H1 (cell line): ENCODE data around the gene CLIP4. TPM values are rescaled to one million over a fixed set of nuclear protein-coding genes. Genes with fewer than 3 reads are reported as not detected.
A peak's percentile ranks its signal among the peaks of the same experiment; 100 is the strongest.

Experiments used
- CTCF ChIA-PET: fragments of 300-600 bp; sonication (Branson Sonifier 250); formaldehyde crosslinking; loops from one replicate; lab custom pipeline; 2021; ENCODE audit not compliant: partially characterized antibody; lab: Charles Lee
- POLR2A ChIA-PET: fragments of 300-600 bp; sonication (Branson Sonifier 250); formaldehyde crosslinking; loops from one replicate; lab custom pipeline; 2021; ENCODE audit warnings: inconsistent platforms; ENCODE audit not compliant: partially characterized antibody; lab: Charles Lee
- DNase-seq, 2 experiments: peaks; one replicate each; pipeline versions ENCODE4 v3.0.0 to v3.0.0-alpha.2; 2010 to 2022; ENCODE audit warnings: low spot score in 2 of 2, low read depth in 1 of 2, mixed read lengths in 1 of 2
- FAIRE-seq: peaks from 2 replicates; lab custom pipeline; 2011; peaks lifted over from hg19 to GRCh38; lab: Jason Lieb, UNC
- H2AFZ ChIP-seq: 2 replicates; pipeline ENCODE4 v1.8.1; 2012; ENCODE audit warnings: low read length, inconsistent platforms
- H2AK5ac ChIP-seq: 2 replicates; pipeline ENCODE4 v1.6.1; 2013; ENCODE audit warnings: low read depth, low read length
- H2BK120ac ChIP-seq: replicated peaks from 2 replicates; pipeline ENCODE3; 2013; ENCODE audit warnings: low read depth, low read length, inconsistent platforms
- H2BK12ac ChIP-seq: 2 replicates; pipeline ENCODE4 v1.6.1; 2013; ENCODE audit warnings: low read depth, low read length
- H2BK15ac ChIP-seq: 2 replicates; pipeline ENCODE4 v1.6.1; 2013; ENCODE audit warnings: low read length
- H2BK20ac ChIP-seq: 2 replicates; pipeline ENCODE4 v1.6.1; 2013; ENCODE audit warnings: low read length
- H2BK5ac ChIP-seq: 2 replicates; pipeline ENCODE4 v1.6.1; 2013; ENCODE audit warnings: low read depth, low read length
- H3K14ac ChIP-seq: 2 replicates; pipeline ENCODE4 v1.6.1; 2013; ENCODE audit warnings: inconsistent platforms; ENCODE audit not compliant: insufficient read length
- H3K18ac ChIP-seq: 2 replicates; pipeline ENCODE4 v1.6.1; 2013; ENCODE audit warnings: low read length; ENCODE audit errors: extremely low read depth
- H3K23ac ChIP-seq: 2 replicates; pipeline ENCODE4 v1.6.1; 2013; ENCODE audit warnings: inconsistent platforms; ENCODE audit not compliant: insufficient read length
- H3K23me2 ChIP-seq: 2 replicates; pipeline ENCODE4 v1.6.1; 2013; ENCODE audit warnings: low read depth, low read length
- H3K27ac ChIP-seq: 2 replicates; pipeline ENCODE4 v1.6.1; 2011; ENCODE audit warnings: low read depth, low read length, inconsistent platforms
- H3K27me3 ChIP-seq, 4 experiments: replicated peaks in 1 of 4; 1 replicate in 1 of 4; 2 replicates in 3 of 4; pipeline versions ENCODE4 v1.6.1 to v1.8.1; 2011 to 2013; ENCODE audit warnings: low read length in 3 of 4, mild to moderate bottlenecking in 3 of 4, inconsistent platforms in 2 of 4, mixed read lengths in 2 of 4, moderate library complexity in 1 of 4; ENCODE audit not compliant: control insufficient read depth in 3 of 4, insufficient read depth in 3 of 4; ENCODE audit errors: extremely low read depth in 1 of 4
- H3K36me3 ChIP-seq, 4 experiments: 2 replicates each; pipeline versions ENCODE4 v1.6.1 to v1.8.1; 2011 to 2013; ENCODE audit warnings: mild to moderate bottlenecking in 4 of 4, low read length in 3 of 4, moderate library complexity in 2 of 4, control low read depth in 1 of 4, inconsistent platforms in 1 of 4; ENCODE audit not compliant: insufficient read depth in 4 of 4, control insufficient read depth in 2 of 4
- H3K4ac ChIP-seq: replicated peaks from 2 replicates; pipeline ENCODE3; 2013; ENCODE audit warnings: low read length, low read depth, mixed read lengths, inconsistent platforms; ENCODE audit not compliant: insufficient read length
- H3K4me1 ChIP-seq, 4 experiments: replicated peaks in 1 of 4; 1 replicate in 1 of 4; 2 replicates in 3 of 4; pipeline versions ENCODE4 v1.6.1 to v1.8.1; 2011 to 2013; ENCODE audit warnings: low read length in 3 of 4, inconsistent platforms in 2 of 4, mixed read lengths in 1 of 4; ENCODE audit not compliant: insufficient read depth in 4 of 4, control insufficient read depth in 3 of 4
- H3K4me2 ChIP-seq, 2 experiments: 2 replicates each; pipeline versions ENCODE4 v1.6.1 to v1.8.1; 2011 to 2013; ENCODE audit warnings: low read depth in 2 of 2, low read length in 2 of 2, control low read depth in 1 of 2, inconsistent platforms in 1 of 2, mild to moderate bottlenecking in 1 of 2; ENCODE audit not compliant: insufficient read depth in 1 of 2
- H3K4me3 ChIP-seq, 4 experiments: fragments of 200-600, 300-600 bp in 1 of 4; sonication (generic), shearing (Covaris generic), sonication (Bioruptor Twin) in 1 of 4; 2 replicates each; pipeline versions ENCODE4 v1.5.1 to v1.8.1; 2011 to 2016; ENCODE audit warnings: low read length in 4 of 4, low read depth in 3 of 4, control low read depth in 2 of 4, inconsistent platforms in 2 of 4, mild to moderate bottlenecking in 2 of 4, mixed read lengths in 1 of 4, moderate library complexity in 1 of 4; ENCODE audit not compliant: insufficient read depth in 2 of 4; ENCODE audit errors: extremely low read depth in 1 of 4
- H3K56ac ChIP-seq: replicated peaks from 2 replicates; pipeline ENCODE3; 2013; ENCODE audit warnings: low read depth, mild to moderate bottlenecking, mixed read lengths, low read length, inconsistent platforms; ENCODE audit not compliant: insufficient read length
- H3K79me1 ChIP-seq: 2 replicates; pipeline ENCODE4 v1.6.1; 2013; ENCODE audit warnings: low read depth, low read length, control low read depth
- H3K79me2 ChIP-seq, 2 experiments: 2 replicates each; pipeline versions ENCODE4 v1.6.1 to v1.8.1; 2012 to 2013; ENCODE audit warnings: low read length in 2 of 2, mild to moderate bottlenecking in 2 of 2, inconsistent platforms in 1 of 2; ENCODE audit not compliant: insufficient read depth in 2 of 2, control insufficient read depth in 1 of 2
- H3K9ac ChIP-seq, 4 experiments: replicated peaks in 1 of 4; 1 replicate in 1 of 4; 2 replicates in 3 of 4; pipeline versions ENCODE4 v1.6.1 to v1.8.1; 2011 to 2013; ENCODE audit warnings: low read depth in 3 of 4, low read length in 3 of 4, control low read depth in 2 of 4, mild to moderate bottlenecking in 2 of 4, moderate library complexity in 2 of 4, inconsistent platforms in 1 of 4; ENCODE audit errors: extremely low read depth in 1 of 4
- H3K9me3 ChIP-seq, 2 experiments: 2 replicates each; pipeline versions ENCODE4 v1.6.1 to v1.8.1; 2012 to 2013; ENCODE audit warnings: mild to moderate bottlenecking in 2 of 2, moderate library complexity in 2 of 2, control low read depth in 1 of 2, inconsistent platforms in 1 of 2, low read depth in 1 of 2, low read length in 1 of 2, mixed read lengths in 1 of 2; ENCODE audit not compliant: insufficient read depth in 2 of 2
- H4K20me1 ChIP-seq, 2 experiments: replicated peaks in 1 of 2; 2 replicates each; pipeline versions ENCODE3 to v1.8.1; 2011 to 2013; ENCODE audit warnings: inconsistent platforms in 2 of 2, low read length in 2 of 2, mild to moderate bottlenecking in 1 of 2; ENCODE audit not compliant: insufficient read depth in 2 of 2, control insufficient read depth in 1 of 2
- H4K5ac ChIP-seq: 2 replicates; pipeline ENCODE4 v1.6.1; 2013; ENCODE audit warnings: low read length, low read depth, mixed read lengths, inconsistent platforms; ENCODE audit not compliant: insufficient read length
- H4K8ac ChIP-seq: 2 replicates; pipeline ENCODE4 v1.8.0; 2013; ENCODE audit warnings: mild to moderate bottlenecking, moderate library complexity, low read length, inconsistent platforms; ENCODE audit not compliant: insufficient read depth; ENCODE audit errors: extremely low read depth
- H4K91ac ChIP-seq: replicated peaks from 2 replicates; pipeline ENCODE3; 2013; ENCODE audit warnings: low read length, mixed read lengths, inconsistent platforms; ENCODE audit not compliant: insufficient read length
- EP300 ChIP-seq, 2 experiments: IDR thresholded peaks; 1 replicate in 1 of 2; 2 replicates in 1 of 2; pipeline ENCODE4 v1.6.1; 2011 to 2012; ENCODE audit warnings: low read depth in 2 of 2, low read length in 2 of 2, mild to moderate bottlenecking in 2 of 2, borderline replicate concordance in 1 of 2, inconsistent platforms in 1 of 2, moderate library complexity in 1 of 2
- GABPA ChIP-seq: IDR thresholded peaks from 2 replicates; pipeline ENCODE4 v1.6.1; 2011; ENCODE audit warnings: mild to moderate bottlenecking, low read length, moderate library complexity, borderline replicate concordance; ENCODE audit not compliant: insufficient read depth
- POU5F1 ChIP-seq: IDR thresholded peaks from 2 replicates; pipeline ENCODE4 v1.6.1; 2011; ENCODE audit warnings: low read depth, mild to moderate bottlenecking, low read length, moderate library complexity
- RAD21 ChIP-seq, 2 experiments: IDR thresholded peaks in 1 of 2; conservative IDR thresholded peaks in 1 of 2; 2 replicates each; pipeline ENCODE4 v1.6.1; 2011; ENCODE audit warnings: low read depth in 2 of 2, low read length in 2 of 2, improper control_type of control experiment in 1 of 2, inconsistent platforms in 1 of 2, mild to moderate bottlenecking in 1 of 2, moderate library complexity in 1 of 2
- YY1 ChIP-seq: IDR thresholded peaks from 2 replicates; pipeline ENCODE4 v1.6.1; 2011; ENCODE audit warnings: low read depth, mild to moderate bottlenecking, low read length
- WGBS, 2 experiments: shearing (Covaris generic) in 1 of 2; methylation state at CpG; one replicate each; pipeline versions ENCODE4 v1.1.6 to v1.1.7; 2013 to 2015; ENCODE audit warnings: low lambda C conversion rate in 2 of 2, mixed read lengths in 2 of 2, inconsistent platforms in 1 of 2, low coverage in 1 of 2, missing lambda C conversion rate in 1 of 2; ENCODE audit not compliant: insufficient replicate concordance in 2 of 2, insufficient coverage in 1 of 2, insufficient read length in 1 of 2; ENCODE audit errors: extremely low coverage in 1 of 2, missing lambda C conversion rate in 1 of 2; 5-methylcytosine and 5-hydroxymethylcytosine counted together
- polyA plus RNA-seq, 7 experiments: library from polyadenylated mRNA; depleted of rRNA in 3 of 7; stranded (reverse) in 5 of 7; unstranded in 2 of 7; fragments of >200 nt in 5 of 7; fragments of 200-250 nt in 2 of 7; gene quantifications; 1 replicate in 5 of 7; 2 replicates in 1 of 7; 4 replicates in 1 of 7; pipeline versions ENCODE4 v1.2.1 to v1.2.3, GENCODE V29; 2011 to 2013; ENCODE audit warnings: missing spikeins in 2 of 7, mixed read lengths in 2 of 7
- total RNA-seq: library from RNA; stranded (reverse); fragmentation: NEBNext Ultra II Directional; extraction: Animal tissue kit (Norgen Biotek cat#: 25700); gene quantifications from 2 replicates; pipeline ENCODE4 v1.2.1, GENCODE V29; 2021
- TF ChIP-seq, protein P1 (sequence below), 3 experiments: IDR thresholded peaks; 1 replicate in 2 of 3; 2 replicates in 1 of 3; pipeline versions ENCODE4 v1.5.1 to v1.6.1; 2011; ENCODE audit warnings: low read length in 3 of 3, mild to moderate bottlenecking in 3 of 3, inconsistent platforms in 2 of 3, low read depth in 1 of 3, moderate library complexity in 1 of 3; ENCODE audit not compliant: insufficient read depth in 1 of 3; ENCODE audit errors: control extremely low read depth in 1 of 3

CLIP4 gene
- total and polyA plus RNA-seq, 2 of the 8 experiments (the other 6 are each of a cell fraction or from before 2014, with no cell fraction given) = 0.08 to 0.09 TPM

DNA sequence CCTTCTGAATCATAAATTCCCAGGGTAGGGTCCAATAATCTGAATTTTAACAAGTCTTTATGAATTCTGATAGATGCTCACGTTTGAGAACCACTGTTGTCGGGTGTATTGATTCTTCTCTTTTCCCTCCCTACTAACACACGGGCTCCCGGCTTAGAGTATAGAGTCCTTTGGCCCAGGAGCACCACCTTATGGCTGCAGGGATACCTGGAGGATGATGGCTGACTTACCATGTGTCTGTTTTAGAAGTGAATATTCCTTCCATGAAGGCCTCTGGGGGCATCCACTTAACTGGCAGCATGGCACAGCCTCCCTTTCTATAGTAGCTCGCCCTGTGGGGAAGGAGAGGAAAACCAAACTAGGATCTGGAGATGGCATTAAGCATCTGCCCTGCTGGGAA lies 91.7 kb downstream of the CLIP4 start:
- Histone ChIP-seq H3K79me2 (no peaks in the 10 kb centered on the region), H3K9ac (no peak overlapping the region), H3K79me1 (no peaks in the 10 kb centered on the region), H2AK5ac (no peak overlapping the region), H3K56ac (no peak overlapping the region), H3K27me3 (no peaks in the 10 kb centered on the region), H2BK20ac (no peak overlapping the region), H2BK12ac (no peak overlapping the region), H4K20me1 (no peaks in the 10 kb centered on the region), H4K8ac (no peak overlapping the region), H2AFZ (no peak overlapping the region), H3K4me1 (no peaks in the 10 kb centered on the region; a peak in 1 of 7 replicates), H3K4me2 (no peak overlapping the region), H3K4me3 (no peak overlapping the region), H3K23ac (no peak overlapping the region), H3K23me2 (no peaks in the 10 kb centered on the region), H4K5ac (no peak overlapping the region), H3K27ac (no peak overlapping the region), H3K4ac (no peak overlapping the region), H3K36me3 (no peaks in the 10 kb centered on the region), H3K18ac (no peak overlapping the region), H3K9me3 (no peaks in the 10 kb centered on the region), H2BK120ac (no peak overlapping the region), H4K91ac (no peak overlapping the region), H2BK15ac (no peak overlapping the region), H3K14ac (no peak overlapping the region), H2BK5ac (no peak overlapping the region)
- TF ChIP-seq POU5F1 (no peak), YY1 (peak; percentile 55; the same call in 1 of the 2 replicates), RAD21 (IDR thresholded peaks at IDR 0.05 in 1 of 2, conservative IDR thresholded peaks at IDR 0.05 in 1 of 2; ENCODE audit: low read depth in 2 of 2, low read length in 2 of 2) (peak; percentile 46 to 58), GABPA (no peak), EP300 (IDR thresholded peaks at IDR 0.05; ENCODE audit: borderline replicate concordance in 1 of 2, low read depth in 2 of 2, low read length in 2 of 2) (no peak)
- TF ChIP-seq, protein P1, sequence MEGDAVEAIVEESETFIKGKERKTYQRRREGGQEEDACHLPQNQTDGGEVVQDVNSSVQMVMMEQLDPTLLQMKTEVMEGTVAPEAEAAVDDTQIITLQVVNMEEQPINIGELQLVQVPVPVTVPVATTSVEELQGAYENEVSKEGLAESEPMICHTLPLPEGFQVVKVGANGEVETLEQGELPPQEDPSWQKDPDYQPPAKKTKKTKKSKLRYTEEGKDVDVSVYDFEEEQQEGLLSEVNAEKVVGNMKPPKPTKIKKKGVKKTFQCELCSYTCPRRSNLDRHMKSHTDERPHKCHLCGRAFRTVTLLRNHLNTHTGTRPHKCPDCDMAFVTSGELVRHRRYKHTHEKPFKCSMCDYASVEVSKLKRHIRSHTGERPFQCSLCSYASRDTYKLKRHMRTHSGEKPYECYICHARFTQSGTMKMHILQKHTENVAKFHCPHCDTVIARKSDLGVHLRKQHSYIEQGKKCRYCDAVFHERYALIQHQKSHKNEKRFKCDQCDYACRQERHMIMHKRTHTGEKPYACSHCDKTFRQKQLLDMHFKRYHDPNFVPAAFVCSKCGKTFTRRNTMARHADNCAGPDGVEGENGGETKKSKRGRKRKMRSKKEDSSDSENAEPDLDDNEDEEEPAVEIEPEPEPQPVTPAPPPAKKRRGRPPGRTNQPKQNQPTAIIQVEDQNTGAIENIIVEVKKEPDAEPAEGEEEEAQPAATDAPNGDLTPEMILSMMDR (IDR thresholded peaks at IDR 0.05; ENCODE audit: control extremely low read depth in 1 of 3, insufficient read depth in 1 of 3, low read depth in 1 of 3, low read length in 3 of 3) = peak; percentile 21 to 25 (median 21); a peak in 2 of 4 replicates
- WGBS, 2 experiments = 76% methylated on average over 5 of the region's 5 CpGs; no CpG with 5 or more reads in 1 of the 2 experiments
- ChIA-PET POLR2A (no interaction called here), CTCF (interaction anchor here (0.7 to 1.8 kb wide), 9 partner anchors 23 to 251 kb away, joined by 3 to 7 read pairs (median 3); no protein-coding TSS in a partner anchor)
- FAIRE-seq = no peak
- no peak for DNase-seq
